HG03139 (cell line): ENCODE measurements around the gene C1QTNF3.
A peak's percentile ranks its signal among the peaks of the same experiment; 100 is the strongest.

Experiments
- ATAC-seq: cut with Tn5 transposase; IDR thresholded peaks from one replicate; pipeline ENCODE4 v1.9.1; 2021; ENCODE audit not compliant: unreplicated experiment

C1QTNF3 gene

DNA sequence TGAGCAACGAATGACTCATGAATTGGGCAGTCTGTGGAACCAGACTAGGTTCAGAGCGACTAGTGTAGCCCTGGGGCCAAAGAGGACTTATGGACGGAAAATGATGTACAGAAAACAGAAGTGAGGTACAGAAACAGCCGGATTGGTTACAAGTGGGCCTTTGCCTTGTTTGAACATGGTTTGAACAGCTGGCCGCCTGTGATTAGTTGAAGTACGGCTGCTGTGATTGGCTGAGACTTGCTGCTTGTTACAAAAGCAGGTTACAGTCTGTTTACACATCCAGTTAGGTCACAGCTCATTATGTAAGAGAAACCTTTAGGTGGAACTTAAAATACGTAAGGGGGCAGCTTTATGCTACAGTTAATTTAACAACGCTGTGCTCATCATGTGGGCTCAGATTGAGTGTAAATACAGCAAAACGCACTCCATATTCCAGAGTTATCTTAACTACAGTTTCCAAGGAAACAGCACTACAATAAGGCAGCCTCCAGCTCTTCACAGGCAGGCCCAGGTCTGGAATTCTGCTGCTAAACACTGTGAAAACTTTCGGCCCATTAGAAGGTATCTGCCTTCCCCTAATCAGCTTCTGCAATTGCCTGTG, 41.7 kb downstream of the C1QTNF3 start:
- no peak for ATAC-seq

DNA sequence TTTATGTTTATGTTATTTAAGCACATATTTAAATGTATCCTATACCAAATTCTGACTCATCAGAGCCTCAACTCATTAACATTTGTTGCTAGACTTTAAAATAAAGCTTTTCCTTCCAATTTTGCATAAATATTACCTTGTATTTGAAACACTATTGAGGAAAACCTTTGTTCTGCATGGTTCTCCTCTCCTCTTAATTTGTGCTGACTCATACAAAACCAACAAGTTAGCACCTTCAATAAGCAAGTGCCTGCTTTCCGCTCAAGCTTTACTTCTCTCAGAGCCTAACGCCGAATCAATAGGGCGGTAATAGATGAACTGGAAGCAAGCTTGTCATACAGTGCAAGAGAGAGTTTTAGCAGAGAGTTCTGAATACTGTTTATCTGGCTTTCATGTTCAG, 43.0 kb downstream of the C1QTNF3 start:
- ATAC-seq, result no peak

DNA sequence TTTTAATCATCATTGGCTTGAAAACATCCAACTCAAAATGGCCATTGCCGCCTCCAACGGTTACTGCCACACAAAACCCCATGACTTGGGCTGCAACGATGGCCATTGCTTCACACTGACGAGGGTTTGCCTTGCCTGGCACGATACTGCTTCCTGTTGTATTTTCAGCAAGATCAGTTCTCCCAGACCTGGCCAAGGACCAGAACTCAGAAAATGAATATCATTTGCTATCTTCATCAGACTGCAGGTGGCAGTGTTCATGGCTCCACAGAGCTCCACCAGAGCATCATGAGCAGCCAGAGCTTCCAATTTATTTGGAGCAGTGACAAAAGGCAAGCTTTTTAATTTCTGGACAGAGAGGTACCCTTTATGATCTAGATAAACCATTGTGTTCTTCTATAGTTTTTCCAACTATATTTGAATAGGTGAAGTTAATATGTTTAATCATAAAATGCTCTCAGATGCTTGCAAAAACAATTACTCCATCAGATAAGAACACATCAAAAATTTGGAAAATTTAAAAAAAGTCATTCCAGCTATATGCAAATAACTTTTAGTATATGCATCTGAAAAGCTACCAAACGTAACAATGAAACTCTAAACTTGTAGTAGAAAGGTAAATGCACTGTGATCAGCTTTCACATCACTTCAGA, 45.6 kb downstream of the C1QTNF3 start:
- peak; percentile 79 for ATAC-seq

DNA sequence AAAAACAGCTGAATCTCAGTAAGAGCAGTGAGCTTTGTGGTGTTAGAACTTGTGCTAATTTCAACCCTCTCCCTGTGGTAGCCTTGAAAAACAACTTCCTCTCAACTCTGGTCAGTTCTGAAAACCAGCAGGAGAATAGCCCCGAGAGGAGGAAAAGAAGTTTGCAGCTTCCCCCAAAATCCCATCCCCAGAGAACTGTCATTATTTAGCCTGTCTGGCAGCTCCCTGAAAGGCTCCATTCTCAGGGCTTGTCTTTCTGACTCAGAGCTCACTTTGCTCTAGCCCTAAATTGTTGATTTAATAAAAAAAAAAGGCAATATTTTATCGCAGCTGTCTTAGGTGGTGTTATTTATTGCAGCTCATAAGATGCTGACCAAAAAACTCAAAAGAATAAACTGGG, 47.1 kb downstream of the C1QTNF3 start:
- ATAC-seq, result no peak

DNA sequence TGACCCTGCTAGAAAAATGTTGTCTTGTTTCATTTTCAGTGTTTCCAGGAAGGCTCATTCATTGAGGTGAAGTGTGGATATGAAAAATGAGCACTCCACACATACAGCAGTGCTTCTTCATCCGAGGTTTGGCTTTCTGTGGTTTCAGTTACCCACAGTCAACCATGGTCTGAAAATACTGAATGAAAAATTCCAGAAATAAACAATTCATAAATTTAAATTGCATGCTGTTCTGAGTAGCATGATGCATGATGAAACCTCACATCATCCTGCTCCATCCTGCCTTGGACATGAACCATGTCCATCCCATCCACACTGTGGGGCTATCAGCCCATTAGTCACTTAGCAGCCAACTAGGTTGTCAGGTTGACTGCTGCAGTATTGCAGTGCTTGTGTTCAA, 48.2 kb downstream of the C1QTNF3 start:
- ATAC-seq, result no peak

DNA sequence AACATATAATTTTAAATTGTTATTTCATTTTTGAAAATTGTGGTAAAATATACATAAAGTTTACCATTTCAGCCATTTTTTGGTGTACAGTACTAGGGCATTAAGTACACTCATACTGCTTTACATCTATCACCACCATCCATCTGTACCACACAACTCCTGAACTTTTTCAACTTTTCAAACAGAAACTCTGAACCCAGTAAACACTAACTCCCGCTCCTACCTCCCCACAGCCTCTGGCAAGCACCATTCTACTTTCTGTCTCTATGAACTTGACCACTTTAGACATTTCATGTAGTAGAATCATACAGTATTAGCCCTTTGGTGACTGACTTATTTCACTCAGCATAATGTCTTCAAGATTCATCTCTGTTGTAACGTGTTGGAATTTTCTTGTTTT, 50.1 kb downstream of the C1QTNF3 start:
- no peak for ATAC-seq

DNA sequence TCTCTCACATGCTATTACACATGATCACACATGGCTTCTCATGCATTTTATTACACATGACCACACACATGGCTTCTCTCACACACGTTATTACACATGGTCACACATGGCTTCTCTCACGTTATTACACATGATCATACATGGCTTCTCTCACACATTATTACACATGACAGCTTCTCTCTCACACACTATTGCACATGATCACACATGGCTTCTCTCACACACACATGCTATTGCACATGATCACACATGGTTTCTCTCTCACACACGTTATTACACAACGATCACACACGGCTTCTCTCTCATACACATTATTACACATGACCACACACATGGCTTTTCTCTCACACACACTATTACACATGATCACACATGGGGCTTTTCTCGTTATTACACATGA, 57.6 kb downstream of the C1QTNF3 start:
- no peak for ATAC-seq

DNA sequence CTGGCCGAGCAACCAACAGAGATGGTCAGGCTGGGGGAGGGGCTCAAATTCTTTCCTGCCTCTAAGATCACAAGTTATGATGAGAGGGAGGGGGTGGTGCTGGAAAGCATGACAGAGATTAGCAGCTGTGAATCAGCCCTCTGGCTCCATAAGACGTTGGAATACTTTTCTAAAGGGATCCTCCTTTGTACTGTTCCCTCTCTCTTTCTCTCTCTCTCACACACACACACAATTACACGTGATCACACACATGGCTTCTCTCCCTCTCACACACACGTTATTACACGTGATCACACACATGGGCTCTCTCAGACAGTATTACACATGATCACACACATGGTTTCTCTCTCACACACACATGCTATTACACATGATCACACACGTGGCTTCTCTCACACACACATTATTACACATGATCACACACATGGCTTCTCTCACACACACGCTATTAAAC, 58.3 kb downstream of the C1QTNF3 start, which contains the start of gene SLC45A2:
Gene SLC45A2, minus strand, starts transcription at position 23 of the 454 bp plus-strand sequence. CDS start 110 bp downstream, outside the sequence.
- no peak for ATAC-seq

DNA sequence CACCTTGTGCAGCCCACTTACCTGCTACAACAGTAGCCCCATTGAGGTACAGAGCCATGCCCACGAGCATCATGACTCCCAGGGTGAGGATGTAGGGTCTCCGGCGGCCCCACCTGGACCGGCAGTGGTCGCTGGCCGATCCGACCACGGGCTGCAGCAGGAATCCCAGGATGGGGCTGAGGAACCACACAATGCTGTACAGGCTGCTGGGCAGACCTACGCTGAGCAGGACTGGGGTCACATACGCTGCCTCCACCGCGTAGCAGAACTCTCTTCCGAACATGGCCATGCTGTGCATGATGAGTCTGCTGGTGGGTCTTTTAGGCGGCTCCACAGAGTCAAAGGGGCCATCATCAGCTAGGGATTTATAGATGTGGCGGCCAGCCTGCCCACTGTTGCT, 58.8 kb downstream of the C1QTNF3 start:
- ATAC-seq, result no peak

DNA sequence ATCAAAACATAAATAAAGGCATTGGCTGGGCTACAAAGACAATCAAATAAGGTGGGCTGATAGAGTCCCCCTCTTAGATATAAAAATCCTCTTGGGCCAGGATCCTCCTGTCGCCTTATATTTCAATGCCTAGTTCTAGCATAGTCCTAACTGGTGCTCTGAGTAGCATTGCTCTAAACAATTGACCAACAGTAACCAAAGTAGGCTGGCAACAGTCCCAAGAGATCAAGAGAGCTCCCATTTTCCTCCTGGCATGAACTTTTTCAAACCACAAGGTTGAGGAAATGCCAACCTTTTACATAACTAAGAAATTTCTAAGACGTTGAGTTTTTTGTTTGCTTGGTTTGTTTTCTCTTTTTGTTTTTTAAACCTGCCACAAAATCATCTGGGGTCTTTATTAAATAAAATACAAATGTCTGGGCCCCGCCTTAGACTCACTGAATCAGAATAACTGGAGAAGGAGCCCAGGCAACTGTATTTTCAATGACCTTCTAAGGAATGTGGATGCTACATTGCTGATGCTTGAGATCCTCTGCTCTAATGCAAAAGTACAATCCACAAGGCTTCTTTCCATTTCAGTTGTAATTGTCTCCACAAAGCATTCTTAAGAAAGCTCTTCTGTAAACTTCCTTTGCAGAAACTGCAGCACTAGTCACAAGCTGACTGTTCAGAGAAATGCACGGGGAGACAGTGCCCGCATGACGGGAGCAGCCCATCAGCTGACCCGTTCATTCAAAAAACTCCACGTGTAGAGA, 61.4 kb downstream of the C1QTNF3 start:
- ATAC-seq, result no peak

DNA sequence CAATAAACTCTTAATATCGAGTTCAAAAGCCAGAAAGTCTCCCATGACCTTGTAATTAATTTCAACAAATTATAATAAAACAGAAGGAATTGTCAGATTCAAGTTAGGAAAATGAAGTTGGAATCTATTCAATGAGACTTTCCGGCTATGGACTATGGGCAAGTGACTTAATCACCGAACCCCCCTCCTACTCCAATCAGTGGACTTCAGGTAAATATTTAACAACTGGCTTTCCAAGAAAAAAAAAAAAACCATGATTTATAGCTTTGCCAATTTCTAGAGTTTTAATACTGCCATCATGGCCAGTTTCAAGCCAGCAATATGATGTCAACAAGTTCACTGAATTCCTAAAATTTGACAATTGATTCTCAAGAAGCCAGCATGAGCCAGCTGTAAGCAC, 63.0 kb downstream of the C1QTNF3 start:
- ATAC-seq, result no peak

DNA sequence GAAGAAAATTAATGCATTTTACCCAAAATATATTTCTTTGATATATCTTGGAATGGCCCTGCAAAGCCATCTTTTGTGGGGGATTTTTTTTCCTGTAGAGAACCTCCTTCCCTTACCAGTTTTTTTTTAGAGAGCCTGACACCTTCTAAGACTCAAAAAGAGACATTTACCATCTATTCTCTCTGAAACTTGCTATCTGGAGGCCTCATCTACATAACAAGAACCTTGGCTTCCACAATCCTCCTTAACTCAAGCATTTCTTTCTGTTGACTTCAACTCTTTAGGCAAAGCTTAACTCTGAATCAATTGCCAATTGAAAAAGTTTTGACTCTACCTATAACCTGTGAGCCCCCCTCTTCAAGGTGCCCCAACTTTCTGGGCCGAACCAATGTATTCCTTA, 64.7 kb downstream of the C1QTNF3 start:
- ATAC-seq, result no peak

DNA sequence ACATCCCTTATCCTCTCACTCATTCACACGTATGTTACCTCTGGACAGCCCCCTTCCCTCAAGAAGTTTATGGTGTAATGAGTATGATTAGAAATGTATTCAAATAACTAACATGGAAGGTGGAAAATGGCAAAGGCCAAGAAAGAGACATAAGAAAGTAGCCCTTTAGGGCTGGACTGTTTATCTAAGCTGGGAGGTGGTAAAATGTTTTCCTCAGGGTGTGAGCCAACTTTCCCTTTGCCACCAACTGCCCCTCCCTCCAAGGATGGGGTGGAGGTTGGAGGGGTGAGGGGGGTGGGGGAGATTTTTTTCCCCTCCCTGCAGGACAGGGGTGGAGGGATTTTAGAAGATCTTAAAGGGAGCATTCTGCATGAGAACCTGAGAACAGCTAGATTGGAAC, 66.7 kb downstream of the C1QTNF3 start:
- no peak for ATAC-seq

DNA sequence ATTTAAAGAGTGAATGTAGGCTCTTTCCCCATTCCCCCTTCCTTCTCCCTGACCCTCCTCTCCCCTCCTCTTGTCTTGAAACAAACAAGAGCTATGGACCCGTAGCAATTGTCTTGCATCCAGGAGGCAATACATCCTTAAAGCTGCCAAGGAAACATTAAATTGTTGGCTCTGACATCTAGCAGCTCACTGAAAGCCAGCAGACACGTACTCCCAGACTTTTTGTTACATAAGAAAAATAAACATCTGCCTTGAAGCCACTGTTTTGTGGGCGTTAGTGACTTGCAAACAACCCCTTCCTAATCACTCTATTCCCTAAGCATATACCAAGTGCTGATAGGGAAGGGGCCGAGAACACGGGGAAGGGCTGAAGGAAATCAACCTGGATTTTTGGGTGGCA, 67.2 kb downstream of the C1QTNF3 start:
- no peak for ATAC-seq

DNA sequence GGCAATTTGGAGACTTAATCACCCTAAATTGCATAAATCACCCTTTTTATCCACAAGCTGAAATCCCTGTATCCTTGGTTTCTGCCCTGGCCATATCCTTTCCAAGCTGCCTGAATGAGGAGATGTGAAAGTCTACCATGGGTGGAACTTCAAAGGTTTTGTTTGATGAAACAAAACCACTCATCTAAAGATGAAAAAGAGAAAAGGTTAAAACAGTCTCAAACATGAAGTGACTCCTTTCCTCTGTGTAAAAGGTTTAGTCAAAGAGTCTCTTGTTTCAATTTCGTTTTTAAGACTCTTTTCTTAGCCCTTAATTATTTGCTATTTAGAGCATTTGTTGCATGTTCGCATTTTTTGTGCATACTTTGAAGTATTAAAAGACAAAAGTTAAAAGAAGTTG, 69.7 kb downstream of the C1QTNF3 start:
- no peak for ATAC-seq

DNA sequence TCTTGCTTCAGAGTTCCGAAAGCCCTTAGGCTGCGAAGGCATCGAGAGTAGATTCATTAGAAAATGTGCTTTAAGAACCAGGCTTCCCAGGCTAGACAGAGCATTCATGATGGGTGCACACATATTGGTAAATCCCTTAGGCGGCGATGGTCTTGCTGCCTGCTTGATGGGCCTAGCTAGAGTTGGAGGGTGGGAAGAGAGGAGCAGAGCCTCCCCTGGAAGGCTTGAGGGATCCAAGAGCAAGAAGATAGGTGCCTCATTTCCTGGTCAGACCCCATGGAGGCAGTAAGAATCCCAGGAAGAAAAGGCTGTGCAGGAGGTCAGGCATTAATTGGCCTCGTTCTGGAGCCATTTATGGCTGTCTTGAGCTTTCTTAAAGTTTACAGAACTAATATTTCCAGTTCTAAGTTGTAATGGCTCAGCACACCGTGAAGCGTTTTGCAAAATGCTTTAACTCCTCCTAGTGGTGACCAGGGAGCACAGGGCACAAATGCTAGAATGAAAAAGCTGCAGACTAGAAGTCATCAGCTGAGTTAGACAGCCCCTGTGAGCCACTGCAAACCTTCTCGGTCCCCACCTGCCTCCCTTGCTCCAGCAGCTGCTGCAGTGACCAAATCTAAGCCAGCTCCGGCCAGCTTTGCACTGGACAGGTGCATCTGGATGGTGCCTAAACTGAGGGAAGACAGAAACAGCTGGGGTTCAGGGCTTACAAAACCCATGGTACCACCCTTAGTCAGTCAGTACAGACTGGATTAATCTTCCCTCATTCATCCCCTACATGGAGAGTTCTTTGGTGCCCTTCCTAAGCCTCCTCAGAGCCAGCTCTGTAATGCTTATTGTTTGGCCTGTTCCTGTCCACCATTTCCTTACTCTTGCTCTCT, 73.2 kb downstream of the C1QTNF3 start:
- peak; percentile 66 for ATAC-seq

DNA sequence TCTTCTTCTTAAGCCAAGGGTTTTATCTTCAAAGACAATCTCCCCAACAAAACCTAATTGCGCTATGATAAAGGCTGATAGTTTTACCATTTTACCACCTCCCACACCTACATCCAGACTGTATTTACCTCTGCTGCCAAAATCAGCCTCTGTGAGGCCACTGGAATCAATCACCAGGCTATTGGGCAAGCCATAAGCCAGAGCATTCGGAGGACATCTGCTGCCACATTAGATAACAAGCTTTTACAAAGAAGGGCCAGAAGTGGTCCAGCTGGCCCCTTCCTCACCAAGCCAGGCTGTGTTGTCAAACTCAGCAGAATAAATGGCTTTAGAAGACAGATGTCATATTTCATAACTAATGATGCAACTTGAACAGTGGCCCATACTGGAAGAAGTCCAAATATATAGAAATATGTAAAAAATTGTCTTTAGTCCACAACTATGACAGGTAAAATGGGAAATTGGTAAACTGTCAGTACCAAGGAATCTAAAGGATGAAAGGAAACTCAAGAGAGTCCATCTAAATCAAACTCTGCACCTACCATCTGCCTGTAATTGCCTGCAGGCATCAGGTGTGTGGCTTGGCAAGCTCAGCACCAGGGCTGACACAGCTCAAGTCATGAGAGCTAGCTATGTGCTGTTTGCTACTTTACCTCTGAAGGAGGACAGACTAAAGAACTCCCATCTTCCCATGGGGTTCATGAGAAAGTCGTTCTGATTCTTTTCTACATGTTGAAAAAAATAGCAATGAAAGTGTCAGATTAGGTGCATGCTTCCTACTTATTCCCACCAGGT, 74.6 kb downstream of the C1QTNF3 start:
- ATAC-seq, result no peak
